NCI-H187 (cell line): Measurements from ENCODE around the gene CATSPERZ.

Experiments used
- DNase-seq, 2 experiments: peaks; one replicate each; lab custom pipeline; 2025; lab: John Stamatoyannopoulos, UW

Gene CATSPERZ, protein sequence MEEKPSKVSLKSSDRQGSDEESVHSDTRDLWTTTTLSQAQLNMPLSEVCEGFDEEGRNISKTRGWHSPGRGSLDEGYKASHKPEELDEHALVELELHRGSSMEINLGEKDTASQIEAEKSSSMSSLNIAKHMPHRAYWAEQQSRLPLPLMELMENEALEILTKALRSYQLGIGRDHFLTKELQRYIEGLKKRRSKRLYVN

DNA sequence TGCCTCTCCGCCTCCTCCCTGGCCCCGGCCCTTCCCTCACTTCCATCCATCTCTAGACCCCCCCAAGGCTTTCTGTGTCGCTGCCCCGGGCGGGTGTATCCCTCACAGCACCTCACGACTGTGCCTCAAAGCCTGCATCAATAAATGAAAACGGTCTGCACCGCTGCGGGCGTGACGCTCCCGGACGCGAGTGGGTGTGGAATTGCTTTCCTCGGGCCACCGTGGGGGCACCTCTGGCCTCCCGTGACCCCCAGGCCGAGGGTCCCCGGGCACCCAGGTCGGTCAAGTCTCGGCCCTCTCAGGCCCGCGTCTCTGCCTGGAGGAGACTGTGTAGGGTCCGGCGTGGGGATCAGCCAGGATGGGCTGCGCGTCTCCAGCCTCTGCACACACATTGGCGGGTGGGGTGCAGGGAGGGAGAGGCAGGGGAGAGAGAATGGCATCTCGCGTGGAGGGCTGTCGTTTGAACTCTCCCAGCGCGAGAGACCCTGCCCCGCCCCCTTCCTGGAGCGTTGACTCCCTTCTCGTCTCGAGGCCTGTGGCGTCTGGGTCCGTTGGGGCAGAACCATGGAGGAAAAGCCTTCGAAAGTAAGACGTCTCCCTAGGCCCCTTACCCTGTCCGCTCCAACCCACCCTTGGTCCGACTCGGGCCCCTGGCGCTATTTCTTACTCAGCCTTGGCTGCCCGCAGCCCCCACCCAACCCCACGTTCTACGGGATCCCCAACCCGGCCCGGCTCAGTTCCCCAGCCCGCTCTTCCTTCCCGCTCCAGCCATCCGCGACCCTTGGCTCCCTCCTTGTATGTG lies at the start of gene CATSPERZ:
Gene CATSPERZ (plus strand): TSS at position 512 of the 802 bp plus-strand sequence. CDS start 53 bp downstream, at position 565.
- DNase-seq = no peak

DNA sequence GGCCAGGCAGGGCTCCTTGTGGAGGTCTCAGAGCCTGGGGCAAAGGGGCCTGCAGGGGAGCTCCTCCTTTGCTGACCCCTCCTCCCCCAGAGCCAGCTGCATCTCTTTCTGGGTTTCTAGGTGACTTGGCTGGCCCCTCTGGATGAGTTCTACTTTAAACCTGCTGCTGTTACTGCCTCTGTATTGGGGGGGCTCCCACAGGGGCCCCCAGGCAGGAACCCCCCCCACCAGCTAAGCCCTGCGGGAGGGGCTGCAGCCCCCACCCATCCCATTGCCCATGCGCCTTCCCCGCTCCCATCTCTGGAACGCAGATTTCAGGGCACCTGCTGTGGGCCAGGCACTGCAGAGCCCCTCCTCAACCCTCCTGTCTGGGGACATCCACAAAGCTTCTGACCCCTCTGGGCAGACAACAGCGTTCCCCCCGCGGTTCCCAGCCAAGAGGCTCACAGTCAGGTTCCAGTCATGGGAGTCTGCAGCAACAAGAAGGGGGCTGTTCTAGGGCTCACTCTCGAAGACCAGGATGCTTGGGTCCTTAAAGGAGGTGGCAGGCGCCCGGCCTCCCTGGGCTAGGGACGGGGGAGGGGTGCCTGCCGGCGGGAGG lies 49.6 kb upstream of the CATSPERZ start:
- DNase-seq = peak in 1 of 2 experiments; percentile 33

DNA sequence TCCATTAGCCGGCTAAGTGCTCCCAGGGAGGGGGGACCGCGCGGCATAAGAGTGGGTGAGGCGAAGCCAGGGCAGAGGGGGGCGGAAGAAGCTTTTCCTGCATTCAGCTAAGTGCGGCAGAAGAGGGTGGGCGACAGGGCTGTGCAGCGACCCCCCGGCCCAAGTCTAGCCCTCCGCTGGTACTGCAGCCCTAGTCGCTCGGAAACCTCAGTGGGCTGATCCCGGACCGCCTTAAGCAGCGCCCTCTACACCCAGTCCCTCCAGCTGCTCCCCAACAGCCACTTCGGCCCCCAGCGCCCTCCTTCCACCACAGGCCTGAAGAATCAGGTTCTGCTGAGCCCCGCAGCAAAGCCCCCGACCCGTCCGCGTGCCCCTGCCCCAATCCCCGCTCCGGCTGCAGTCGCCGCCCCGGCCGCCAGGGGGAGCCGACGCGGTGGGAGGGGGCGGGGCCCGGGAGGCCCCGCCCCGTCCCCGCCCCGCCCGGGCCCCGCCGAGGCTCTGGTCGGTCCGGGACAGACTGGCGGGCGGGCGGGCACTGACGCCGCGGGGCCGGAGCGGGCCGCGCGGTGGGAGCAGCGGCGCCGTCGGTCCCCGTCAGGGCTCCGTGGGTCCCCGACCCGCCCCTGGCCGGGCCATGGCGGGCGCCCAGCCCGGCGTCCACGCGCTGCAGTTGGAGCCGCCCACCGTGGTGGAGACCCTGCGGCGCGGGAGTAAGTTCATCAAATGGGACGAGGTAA lies 49.0 kb upstream of the CATSPERZ start, which contains the start of gene PLCB3:
Gene PLCB3 (plus strand): TSS at position 515 of the 737 bp plus-strand sequence. CDS start 120 bp downstream, at position 635.
- DNase-seq = peak in 1 of 2 experiments; percentile 14

DNA sequence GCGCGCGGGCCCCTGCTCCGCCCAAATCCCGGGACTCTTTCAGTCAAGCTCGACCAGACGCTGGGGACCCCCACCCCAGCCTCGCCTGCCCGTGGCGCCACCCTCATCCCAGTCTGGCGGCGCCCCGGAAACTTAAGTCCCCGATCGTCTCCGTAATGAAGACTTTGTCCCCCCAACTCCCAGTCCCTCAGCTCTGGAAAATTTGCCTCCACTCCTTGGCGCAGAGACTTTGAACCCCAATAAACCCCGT lies 48.5 kb upstream of the CATSPERZ start:
- no peak for DNase-seq

DNA sequence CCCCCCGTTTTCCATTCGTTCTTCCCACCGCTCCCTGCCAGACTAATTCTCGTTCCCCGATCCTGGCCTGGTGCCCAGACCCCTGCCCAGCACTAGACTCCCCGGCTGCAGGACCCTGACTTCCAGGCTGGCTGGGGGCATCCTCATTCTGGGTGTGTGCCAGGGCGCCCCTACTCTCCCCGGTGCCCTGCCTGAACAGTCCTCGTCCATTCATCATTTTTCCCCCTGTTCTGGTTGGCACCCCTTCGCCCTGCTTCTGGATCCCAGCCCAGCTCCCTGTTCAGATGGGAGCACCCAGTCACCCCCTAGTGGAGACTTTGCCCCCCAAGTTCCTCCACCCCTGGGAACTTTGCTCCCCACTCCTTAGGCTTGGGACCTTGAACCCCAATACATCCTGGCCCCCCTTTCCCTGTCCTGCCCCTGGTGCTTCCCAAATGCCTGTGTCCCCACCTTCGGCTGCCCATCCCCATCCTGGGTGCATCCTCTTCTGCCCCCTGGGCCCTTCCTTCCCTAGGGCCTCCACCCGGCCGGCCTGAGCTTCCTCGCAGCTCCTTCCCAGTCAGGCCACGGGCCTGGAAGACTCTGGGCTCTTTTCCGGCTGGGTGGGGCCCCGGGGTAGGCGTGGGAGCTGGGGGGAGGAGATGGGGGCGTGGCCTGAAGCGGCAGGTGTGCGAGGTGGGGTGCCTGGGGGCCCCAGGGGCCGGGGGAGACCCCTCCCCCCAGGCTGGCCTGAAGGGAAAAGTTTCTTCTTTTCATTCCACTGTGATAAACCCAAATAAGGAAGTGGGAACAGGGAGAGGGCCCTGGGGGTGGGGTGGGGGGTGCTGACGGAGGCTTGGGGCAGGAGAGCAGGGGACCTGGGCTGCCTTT lies 47.9 kb upstream of the CATSPERZ start:
- DNase-seq = no peak

DNA sequence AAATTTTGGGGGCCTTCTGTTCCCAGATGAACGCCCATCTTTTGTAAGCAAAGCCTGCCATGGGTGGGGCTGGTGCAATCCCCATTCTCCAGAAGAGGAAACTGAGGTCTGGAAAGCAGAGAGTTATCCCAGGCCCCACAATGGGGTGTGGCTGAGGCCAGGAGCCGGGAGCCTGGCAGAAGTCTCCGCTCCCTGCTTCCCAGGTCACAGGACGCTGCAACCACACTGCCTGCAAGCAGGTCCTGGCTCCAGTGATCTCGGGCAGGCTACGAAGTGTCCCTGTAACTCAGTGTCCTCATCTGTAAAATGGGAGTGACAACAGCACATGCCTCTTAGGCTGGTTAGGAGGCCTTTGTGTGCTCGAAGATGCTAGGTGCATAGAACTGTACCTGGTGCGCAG lies 47.1 kb upstream of the CATSPERZ start:
- DNase-seq = no peak

DNA sequence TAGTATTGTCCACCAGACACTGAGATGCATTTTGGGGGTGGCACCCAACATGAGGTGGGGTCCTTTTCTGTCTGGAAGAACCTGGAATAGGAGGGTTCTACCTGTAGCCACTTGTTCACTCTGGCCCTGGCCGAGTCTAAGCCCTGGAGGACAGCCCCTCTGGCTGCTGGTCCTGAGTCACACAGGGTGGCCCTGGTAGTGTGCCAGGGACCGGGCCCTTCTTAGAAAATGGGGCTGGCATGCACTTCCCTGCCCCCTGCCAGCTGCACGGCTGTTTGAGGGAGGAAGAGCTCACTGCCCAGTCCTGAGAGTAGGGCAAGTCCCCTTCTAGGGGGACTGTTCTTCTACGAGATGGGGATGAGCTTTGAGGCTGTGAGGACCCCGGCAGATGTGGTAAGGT lies 46.7 kb upstream of the CATSPERZ start:
- DNase-seq = no peak

DNA sequence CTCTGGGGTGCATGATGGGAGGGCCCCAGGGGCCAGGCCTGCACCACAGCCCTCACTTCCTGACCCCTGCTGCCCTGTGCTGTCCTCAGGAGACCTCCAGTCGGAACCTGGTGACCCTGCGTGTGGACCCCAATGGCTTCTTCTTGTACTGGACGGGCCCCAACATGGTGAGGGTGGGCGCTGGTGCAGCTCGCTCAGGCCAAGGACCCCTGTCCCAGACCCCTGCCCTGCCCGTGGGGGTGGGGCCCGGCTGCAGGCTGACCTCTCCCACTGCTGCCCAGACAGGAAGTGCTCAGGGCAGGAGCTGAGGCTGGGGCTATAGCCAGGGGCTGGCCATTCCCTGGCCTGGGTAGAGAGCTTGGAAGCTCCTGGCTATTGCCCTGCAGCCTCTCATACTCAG lies 45.8 kb upstream of the CATSPERZ start:
- no peak for DNase-seq

DNA sequence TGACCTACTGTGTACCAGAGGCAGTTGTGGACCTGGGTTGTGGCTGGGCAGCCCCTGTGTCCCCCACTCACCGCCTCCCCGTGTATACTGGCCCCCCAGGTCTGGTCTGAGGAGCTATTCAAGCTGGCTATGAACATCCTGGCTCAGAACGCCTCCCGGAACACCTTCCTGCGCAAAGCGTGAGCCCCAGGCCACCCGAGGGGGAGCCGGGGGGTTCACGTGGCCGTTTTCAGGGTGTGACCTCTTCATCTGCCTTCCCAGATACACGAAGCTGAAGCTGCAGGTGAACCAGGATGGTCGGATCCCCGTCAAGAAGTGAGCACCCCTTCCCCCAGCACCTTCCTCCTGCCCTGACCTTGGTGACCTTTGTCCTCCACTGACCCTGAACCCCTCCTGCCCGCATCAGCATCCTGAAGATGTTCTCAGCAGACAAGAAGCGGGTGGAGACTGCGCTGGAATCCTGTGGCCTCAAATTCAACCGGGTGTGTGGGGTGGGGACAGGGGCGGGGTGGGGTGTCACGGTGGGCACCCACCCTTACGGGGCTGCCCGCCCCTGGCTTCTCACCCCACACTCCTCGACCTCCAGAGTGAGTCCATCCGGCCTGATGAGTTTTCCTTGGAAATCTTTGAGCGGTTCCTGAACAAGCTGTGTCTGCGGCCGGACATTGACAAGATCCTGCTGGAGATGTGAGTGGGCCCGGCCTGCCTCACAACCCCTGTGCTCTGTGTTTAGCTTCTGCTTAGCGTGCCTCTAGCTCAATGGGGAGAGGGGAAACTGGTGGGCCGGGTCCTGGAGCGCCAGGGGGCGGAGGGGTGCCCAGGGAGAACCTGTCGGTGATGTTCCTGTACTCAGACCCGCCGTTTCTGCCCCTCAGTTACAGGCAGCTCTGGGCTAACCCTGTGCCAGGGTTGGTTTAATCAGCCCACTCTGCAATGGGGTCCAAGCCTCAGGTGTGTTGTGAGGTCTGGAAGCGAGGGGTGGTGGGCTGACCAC lies 44.7 kb upstream of the CATSPERZ start:
- no peak for DNase-seq

DNA sequence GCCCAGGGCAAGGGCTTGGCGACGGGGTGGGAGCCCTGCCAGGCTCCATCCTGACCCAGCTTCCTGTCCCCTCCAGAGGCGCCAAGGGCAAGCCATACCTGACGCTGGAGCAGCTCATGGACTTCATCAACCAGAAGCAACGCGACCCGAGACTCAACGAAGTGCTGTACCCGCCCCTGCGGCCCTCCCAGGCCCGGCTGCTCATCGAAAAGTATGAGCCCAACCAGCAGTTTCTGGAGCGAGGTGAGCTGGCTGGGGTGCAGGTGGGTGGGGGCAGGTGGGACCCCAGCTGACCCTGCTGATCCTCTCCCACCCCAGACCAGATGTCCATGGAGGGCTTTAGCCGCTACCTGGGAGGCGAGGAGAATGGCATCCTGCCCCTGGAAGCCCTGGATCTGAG lies 43.9 kb upstream of the CATSPERZ start:
- no peak for DNase-seq

DNA sequence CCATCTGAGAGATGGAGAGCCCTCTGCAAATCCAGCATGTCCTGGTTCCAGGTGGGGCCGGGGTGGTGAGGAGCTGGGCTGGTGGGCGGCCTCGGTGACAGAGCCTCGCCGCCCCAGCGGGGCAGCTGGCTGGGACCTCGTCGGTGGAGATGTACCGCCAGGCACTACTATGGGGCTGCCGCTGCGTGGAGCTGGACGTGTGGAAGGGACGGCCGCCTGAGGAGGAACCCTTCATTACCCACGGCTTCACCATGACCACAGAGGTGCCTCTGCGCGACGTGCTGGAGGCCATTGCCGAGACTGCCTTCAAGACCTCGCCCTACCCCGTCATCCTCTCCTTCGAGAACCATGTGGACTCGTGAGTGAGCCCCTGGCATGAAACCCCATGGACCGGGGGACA lies 41.8 kb upstream of the CATSPERZ start:
- DNase-seq = no peak

DNA sequence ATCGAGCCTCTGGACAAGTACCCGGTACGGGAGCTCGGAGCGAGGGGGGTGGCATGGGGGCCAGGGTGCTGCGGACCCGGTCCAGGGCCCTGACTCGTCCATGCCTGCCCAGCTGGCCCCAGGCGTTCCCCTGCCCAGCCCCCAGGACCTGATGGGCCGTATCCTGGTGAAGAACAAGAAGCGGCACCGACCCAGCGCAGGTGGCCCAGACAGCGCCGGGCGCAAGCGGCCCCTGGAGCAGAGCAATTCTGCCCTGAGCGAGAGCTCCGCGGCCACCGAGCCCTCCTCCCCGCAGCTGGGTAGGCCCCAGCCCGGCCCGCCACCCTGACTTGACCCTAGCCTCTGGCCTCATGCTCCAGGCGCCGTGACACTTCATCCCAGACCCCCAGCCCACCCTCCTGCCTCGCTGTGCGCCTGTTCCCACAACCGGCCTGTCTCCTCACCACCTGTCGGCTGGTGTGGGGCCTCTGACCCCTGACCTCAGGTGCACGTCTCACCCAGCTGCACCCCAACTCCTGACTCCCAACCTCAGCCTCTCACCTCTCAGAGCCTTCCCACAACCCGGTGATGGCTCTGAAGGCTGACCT lies 41.1 kb upstream of the CATSPERZ start:
- DNase-seq = no peak

DNA sequence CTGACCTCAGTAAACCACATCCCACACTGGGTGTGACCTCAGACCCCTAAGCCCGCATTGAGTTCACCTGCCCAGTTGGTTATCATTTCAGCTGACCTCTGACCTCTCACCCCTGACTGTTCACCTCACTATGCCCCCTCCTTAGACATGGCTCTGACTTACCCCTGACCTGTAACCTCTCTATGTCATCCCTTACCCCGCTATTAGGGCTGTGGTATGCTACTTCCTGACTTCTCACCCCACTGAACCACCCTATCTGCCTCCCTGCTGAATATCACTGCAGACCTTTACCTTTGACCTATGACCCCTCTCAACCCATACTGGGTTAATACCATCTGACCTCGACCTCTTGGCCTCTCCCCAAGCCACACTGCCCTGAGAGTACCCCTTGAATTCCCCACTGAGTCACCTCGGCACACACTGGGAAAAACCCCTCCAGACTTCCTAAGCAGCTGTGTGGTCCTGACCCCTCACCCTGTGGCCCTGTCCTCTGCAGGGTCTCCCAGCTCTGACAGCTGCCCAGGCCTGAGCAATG lies 40.6 kb upstream of the CATSPERZ start:
- no peak for DNase-seq

DNA sequence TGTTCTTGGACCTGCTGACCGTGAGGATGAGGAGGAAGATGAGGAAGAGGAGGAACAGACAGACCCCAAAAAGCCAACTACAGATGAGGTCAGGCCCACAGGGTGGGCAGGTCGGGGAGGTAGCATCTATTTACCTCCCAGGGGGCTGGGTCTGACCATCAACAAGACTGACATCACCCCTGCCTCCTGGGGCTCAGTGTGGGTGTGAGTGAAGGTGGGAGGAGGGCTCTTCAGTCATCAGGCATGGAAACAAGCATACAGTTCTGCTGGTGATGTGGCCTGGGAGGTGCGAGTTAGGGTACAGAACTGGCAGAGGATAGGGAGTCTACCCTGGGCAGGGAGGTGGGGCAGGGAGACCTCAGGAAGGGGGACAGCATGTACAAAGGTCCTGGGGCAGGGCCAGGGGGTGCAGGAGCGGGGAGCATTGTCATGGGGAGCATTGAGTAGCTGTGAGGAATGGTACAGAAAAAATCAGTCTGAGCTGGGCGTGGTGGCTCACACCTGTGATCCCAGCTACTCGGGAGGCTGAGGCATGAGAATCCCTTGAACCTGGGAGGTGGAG lies 39.9 kb upstream of the CATSPERZ start:
- DNase-seq = no peak

DNA sequence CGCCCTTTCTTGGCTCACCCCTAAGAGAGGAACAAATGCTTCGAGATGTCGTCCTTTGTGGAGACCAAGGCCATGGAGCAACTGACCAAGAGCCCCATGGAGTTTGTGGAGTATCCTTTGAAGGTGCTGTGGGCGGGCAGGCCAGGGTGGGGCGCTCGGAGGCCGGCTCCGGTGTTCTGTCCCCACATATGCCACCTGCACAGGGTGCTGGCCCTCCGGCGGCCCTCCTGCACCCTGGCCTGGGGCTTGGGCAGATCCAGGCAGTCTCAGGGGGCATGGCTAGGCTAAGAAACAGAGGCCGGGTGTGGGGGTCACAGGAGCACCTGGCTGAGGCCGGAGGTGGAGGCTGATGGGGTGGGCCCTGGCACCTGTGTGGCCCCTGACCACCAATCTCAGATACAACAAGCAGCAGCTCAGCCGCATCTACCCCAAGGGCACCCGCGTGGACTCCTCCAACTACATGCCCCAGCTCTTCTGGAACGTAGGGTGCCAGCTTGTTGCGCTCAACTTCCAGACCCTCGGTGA lies 38.5 kb upstream of the CATSPERZ start:
- no peak for DNase-seq

DNA sequence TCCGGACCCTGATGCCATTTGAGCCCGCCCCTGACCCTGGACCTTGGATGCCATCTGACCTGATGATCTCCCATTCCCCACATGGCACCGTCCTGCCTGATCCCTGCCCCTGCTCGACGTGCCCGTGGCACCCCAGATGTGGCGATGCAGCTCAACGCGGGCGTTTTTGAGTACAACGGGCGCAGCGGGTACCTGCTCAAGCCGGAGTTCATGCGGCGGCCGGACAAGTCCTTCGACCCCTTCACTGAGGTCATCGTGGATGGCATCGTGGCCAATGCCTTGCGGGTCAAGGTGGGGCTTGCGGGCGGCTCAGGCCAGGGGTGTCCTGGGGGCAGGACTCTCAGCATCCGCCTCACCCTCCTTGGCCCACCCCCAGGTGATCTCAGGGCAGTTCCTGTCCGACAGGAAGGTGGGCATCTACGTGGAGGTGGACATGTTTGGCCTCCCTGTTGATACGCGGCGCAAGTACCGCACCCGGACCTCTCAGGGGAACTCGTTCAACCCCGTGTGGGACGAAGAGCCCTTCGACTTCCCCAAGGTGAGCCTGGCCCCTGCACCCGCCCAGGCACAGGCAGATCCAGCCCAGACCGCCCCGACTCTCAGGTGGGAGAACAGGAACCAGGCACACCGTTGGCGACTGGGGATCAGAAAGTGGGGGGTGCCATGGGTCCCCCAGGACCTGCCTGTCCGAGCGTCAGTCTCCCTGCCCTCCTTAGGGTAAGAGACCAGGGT lies 37.7 kb upstream of the CATSPERZ start:
- DNase-seq = no peak

DNA sequence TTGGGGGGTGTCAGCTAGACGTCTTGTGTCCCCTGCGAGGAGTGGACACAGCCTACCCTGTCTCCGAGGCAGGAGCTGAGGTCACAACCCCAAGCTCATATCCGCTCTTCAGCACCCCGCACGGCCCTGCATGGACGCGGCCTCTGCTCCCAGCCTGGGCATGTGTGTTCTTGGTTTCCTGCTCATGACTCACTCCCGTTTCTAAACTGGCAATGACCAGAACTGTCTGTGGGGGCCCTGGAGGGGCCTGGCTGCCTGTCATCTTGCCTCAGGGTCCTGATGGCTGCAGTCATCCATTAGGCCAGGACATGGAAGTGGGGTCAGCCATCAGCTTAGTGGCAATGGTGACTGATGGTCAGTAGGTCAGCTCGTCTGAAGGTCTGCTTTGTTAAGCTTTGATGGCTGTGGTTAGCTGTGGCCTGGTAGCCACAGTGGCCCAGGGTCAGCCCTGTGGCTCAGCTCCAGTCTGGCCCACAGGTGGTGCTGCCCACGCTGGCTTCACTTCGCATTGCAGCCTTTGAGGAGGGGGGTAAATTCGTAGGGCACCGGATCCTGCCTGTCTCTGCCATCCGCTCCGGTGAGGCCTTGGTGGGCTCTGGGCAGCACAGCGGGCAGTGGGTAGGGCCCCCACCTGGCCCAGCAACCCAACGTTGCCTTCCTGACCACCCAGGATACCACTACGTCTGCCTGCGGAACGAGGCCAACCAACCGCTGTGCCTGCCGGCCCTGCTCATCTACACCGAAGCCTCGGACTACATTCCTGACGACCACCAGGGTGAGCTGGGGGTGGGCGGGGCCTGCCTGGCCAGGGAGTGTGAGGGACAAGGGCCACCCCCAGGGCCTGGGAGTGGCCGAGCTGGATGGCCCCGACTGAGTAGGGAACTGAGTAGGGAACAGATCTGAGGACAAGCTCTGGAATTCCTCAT lies 36.9 kb upstream of the CATSPERZ start:
- DNase-seq = no peak
